Osteoblast (primary cell): Measurements from ENCODE around the gene FGF19. TPM values are rescaled to one million over a fixed set of nuclear protein-coding genes. Genes with fewer than 3 reads are reported as not detected.
"Not testable (repeated sequence)": the region's sequence is repeated elsewhere in the genome, so short reads cannot be mapped to it uniquely, and the experiment has no call there.

ENCODE experiments used
- DNase-seq: peaks from one replicate; pipeline ENCODE4 v3.0.0; 2011; ENCODE audit warnings: low spot score, mixed read lengths; ENCODE audit not compliant: insufficient read length; ENCODE audit errors: missing footprints
- H2AFZ ChIP-seq: 2 replicates; pipeline ENCODE4 v1.6.0; 2011; ENCODE audit warnings: mild to moderate bottlenecking, low read length
- H3K27ac ChIP-seq: 2 replicates; pipeline ENCODE4 v1.5.1; 2011; ENCODE audit warnings: mild to moderate bottlenecking, low read depth, low read length, moderate library complexity
- H3K27me3 ChIP-seq: 2 replicates; pipeline ENCODE4 v1.6.0; 2012; ENCODE audit warnings: mild to moderate bottlenecking, control low read depth, inconsistent platforms, low read length, moderate library complexity; ENCODE audit not compliant: insufficient read depth
- H3K36me3 ChIP-seq: 2 replicates; pipeline ENCODE4 v1.5.1; 2011; ENCODE audit warnings: mild to moderate bottlenecking, low read length, control low read depth, moderate library complexity; ENCODE audit not compliant: insufficient read depth
- H3K4me1 ChIP-seq: 2 replicates; pipeline ENCODE4 v1.5.1; 2011; ENCODE audit warnings: mild to moderate bottlenecking, low read length, control low read depth, moderate library complexity; ENCODE audit not compliant: insufficient read depth
- H3K4me2 ChIP-seq: 2 replicates; pipeline ENCODE4 v1.6.0; 2011; ENCODE audit warnings: mild to moderate bottlenecking, low read length; ENCODE audit not compliant: insufficient read depth
- H3K4me3 ChIP-seq: fragments of 200-600 bp; sonication (generic); 3 replicates; pipeline ENCODE4 v1.5.1; 2012; ENCODE audit warnings: mild to moderate bottlenecking, low read length, inconsistent platforms; ENCODE audit not compliant: insufficient read depth
- H3K79me2 ChIP-seq: 2 replicates; pipeline ENCODE4 v1.6.0; 2012; ENCODE audit warnings: mild to moderate bottlenecking, low read length, control low read depth, inconsistent platforms; ENCODE audit not compliant: insufficient read depth
- H3K9me3 ChIP-seq: 2 replicates; pipeline ENCODE4 v1.5.1; 2011; ENCODE audit warnings: low read depth, low read length, control low read depth
- H4K20me1 ChIP-seq: 2 replicates; pipeline ENCODE4 v1.6.0; 2012; ENCODE audit warnings: mild to moderate bottlenecking, low read length, control low read depth; ENCODE audit not compliant: insufficient read depth
- total RNA-seq: library from RNA; depleted of rRNA; stranded (reverse); fragments of >200 nt; gene quantifications from 2 replicates; pipeline ENCODE4 v1.2.3, GENCODE V29; 2012
- TF ChIP-seq, protein P1 (sequence below): IDR thresholded peaks from 2 replicates; pipeline ENCODE4 v1.5.1; 2011; ENCODE audit warnings: mild to moderate bottlenecking, low read depth, low read length, moderate library complexity; ENCODE audit errors: extremely low read depth

Gene FGF19
- total RNA-seq, 1 donor: not detected

- Histone ChIP-seq H3K4me3 (no peak overlapping the region), H3K79me2 (no peaks in the 10 kb centered on the region), H3K27ac (no peak overlapping the region), H4K20me1 (no peaks in the 10 kb centered on the region), H2AFZ (no peak overlapping the region), H3K9me3 (no peaks in the 10 kb centered on the region), H3K36me3 (no peaks in the 10 kb centered on the region), H3K4me2 (no peak overlapping the region), H3K4me1 (no peaks in the 10 kb centered on the region), H3K27me3 (peaks cover 37% of the 10 kb centered on the region)
- TF ChIP-seq, protein P1, sequence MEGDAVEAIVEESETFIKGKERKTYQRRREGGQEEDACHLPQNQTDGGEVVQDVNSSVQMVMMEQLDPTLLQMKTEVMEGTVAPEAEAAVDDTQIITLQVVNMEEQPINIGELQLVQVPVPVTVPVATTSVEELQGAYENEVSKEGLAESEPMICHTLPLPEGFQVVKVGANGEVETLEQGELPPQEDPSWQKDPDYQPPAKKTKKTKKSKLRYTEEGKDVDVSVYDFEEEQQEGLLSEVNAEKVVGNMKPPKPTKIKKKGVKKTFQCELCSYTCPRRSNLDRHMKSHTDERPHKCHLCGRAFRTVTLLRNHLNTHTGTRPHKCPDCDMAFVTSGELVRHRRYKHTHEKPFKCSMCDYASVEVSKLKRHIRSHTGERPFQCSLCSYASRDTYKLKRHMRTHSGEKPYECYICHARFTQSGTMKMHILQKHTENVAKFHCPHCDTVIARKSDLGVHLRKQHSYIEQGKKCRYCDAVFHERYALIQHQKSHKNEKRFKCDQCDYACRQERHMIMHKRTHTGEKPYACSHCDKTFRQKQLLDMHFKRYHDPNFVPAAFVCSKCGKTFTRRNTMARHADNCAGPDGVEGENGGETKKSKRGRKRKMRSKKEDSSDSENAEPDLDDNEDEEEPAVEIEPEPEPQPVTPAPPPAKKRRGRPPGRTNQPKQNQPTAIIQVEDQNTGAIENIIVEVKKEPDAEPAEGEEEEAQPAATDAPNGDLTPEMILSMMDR: no peak
- DNase-seq: no peak
These were observed 11.4 kb downstream of the FGF19 start for GRCh38 chr11:69692422-69692821.

GRCh38 chr11:69691463-69691862 is 12.4 kb downstream of the FGF19 start:
- DNase-seq: no peak
- H3K4me3 ChIP-seq: no peak overlapping the region
- H3K4me2 ChIP-seq: no peak overlapping the region
- no peaks in the 10 kb centered on the region for H3K79me2 ChIP-seq
- no peak overlapping the region for H2AFZ ChIP-seq
- TF ChIP-seq, protein P1: no peak
- no peaks in the 10 kb centered on the region for H3K36me3 ChIP-seq
- no peaks in the 10 kb centered on the region for H3K4me1 ChIP-seq
- no peak overlapping the region for H3K27ac ChIP-seq
- H3K9me3 ChIP-seq: no peaks in the 10 kb centered on the region
- no peaks in the 10 kb centered on the region for H4K20me1 ChIP-seq
- peaks cover 29% of the 10 kb centered on the region for H3K27me3 ChIP-seq

GRCh38 chr11:69689484-69690319 is 14.1 kb downstream of the FGF19 start:
- H3K4me1 ChIP-seq: no peaks in the 10 kb centered on the region
- TF ChIP-seq, protein P1: no peak
- H3K79me2 ChIP-seq: no peaks in the 10 kb centered on the region
- no peaks in the 10 kb centered on the region for H4K20me1 ChIP-seq
- H3K9me3 ChIP-seq: no peaks in the 10 kb centered on the region
- no peak overlapping the region for H3K27ac ChIP-seq
- no peak for DNase-seq
- H3K4me2 ChIP-seq: no peak overlapping the region
- no peak overlapping the region for H3K4me3 ChIP-seq
- H2AFZ ChIP-seq: no peak overlapping the region
- H3K27me3 ChIP-seq: peaks cover 15% of the 10 kb centered on the region
- no peaks in the 10 kb centered on the region for H3K36me3 ChIP-seq

DNA sequence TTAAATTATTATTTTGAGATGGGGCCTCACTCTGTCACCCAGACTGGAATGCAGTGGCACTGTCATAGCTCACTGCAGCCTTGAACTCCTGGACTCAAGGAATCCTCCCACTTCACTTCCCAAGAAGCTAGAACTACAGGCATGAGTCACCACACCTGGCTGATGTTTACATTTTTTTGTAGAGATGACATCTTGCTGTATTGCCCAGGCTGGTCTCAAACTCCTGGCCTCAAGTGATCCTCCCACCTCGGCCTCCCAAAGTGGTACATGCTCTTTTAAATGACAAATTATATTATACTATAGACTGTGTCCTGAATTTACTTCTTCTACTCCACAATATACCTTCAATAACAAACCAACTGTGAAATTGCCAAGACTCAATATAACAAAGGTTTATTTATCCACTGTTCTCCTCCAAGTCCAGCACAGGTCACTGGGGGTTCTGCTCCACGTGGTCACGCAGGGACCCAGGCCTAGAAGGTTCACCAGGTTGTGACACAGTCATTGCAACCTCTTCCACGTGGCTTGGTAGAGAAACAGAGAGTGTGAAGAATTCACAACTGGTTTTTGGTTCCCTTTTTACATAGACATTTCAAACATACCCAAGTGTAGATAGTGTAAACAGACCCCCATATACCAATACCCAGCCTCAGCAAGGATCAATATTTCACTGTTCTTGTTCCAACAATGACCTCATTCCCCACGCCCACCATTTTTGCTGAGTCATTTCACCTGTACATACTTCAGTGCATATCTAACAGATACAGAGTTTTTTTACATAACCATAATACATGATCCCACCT is 15.7 kb downstream of the FGF19 start:
- not testable (repeated sequence) for H3K9me3 ChIP-seq, H3K27me3 ChIP-seq, H3K4me1 ChIP-seq, H3K4me3 ChIP-seq, H3K4me2 ChIP-seq, H4K20me1 ChIP-seq, DNase-seq, H3K27ac ChIP-seq, H3K36me3 ChIP-seq, H2AFZ ChIP-seq, H3K79me2 ChIP-seq
